ENCODE data around the gene LECT2. TPM values are rescaled to one million over a fixed set of nuclear protein-coding genes. Genes with fewer than 3 reads are reported as not detected.

LECT2 gene
- total RNA-seq (2022; extraction: Qiagen RNA extraction; ENCODE audit: low read depth) = not detected in 5 replicates

GRCh38 chr5:135954899-135955298 lies at the start of gene LECT2:
TSS of gene LECT2 (minus strand) at chr5:135954983. CDS start at chr5:135954833, 150 bp downstream.

Other genes with a start within 250 kb of the LECT2 start
- gene SLC25A48, start 120.3 kb downstream of the LECT2 start, total RNA-seq (2022; extraction: Qiagen RNA extraction; ENCODE audit: low read depth) = 0.22 TPM in 1 of 5 replicates, not detected in the others
- not detected in 5 replicates for gene IL9, start 59.1 kb downstream of the LECT2 start, total RNA-seq (2022; extraction: Qiagen RNA extraction; ENCODE audit: low read depth)
- 1,493 to 2,078 TPM (median 1,745 TPM) in 5 replicates for gene TGFBI, start 74.0 kb upstream of the LECT2 start, total RNA-seq (2022; extraction: Qiagen RNA extraction; ENCODE audit: low read depth)
- 19.9 to 36.7 TPM (median 28.3 TPM) in 5 replicates for gene SMAD5, start 177.9 kb upstream of the LECT2 start, total RNA-seq (2022; extraction: Qiagen RNA extraction; ENCODE audit: low read depth)
- gene SMIM32, start 238.2 kb upstream of the LECT2 start, total RNA-seq (2022; extraction: Qiagen RNA extraction; ENCODE audit: low read depth) = not detected in 5 replicates

Data from A549 treated with ZK216348 at 1 μM for 4 hours (cell line).